CD4-positive, alpha-beta T cell treated with Interferon alpha-2 for 1 hour (primary cell): ENCODE results near the gene PSMA6.
"Not testable (repeated sequence)": the region's sequence is repeated elsewhere in the genome, so short reads cannot be mapped to it uniquely, and the experiment has no call there.

Experiments used
- DNase-seq, 2 donors: peaks; one replicate each; pipeline ENCODE4 v3.0.0-alpha.2; 2020 to 2022

The PSMA6 gene

GRCh38 chr14:35344107-35344807 is 52.1 kb downstream of the PSMA6 start:
- DNase-seq = no peak

- no peak for DNase-seq
These were observed 54.6 kb downstream of the PSMA6 start for GRCh38 chr14:35346738-35347322.

GRCh38 chr14:35347323-35348043 is 55.3 kb downstream of the PSMA6 start:
- DNase-seq = no peak

GRCh38 chr14:35348044-35348380 is 55.8 kb downstream of the PSMA6 start:
- not testable (repeated sequence) for DNase-seq

- no peak for DNase-seq
These were observed 57.5 kb downstream of the PSMA6 start for GRCh38 chr14:35349496-35350365.

- no peak for DNase-seq
These were observed 59.3 kb downstream of the PSMA6 start for GRCh38 chr14:35351497-35351896.

- no peak for DNase-seq
These were observed 59.7 kb downstream of the PSMA6 start for GRCh38 chr14:35351897-35352273.

- no peak for DNase-seq
These were observed 60.4 kb downstream of the PSMA6 start for GRCh38 chr14:35352274-35353233.

- no peak for DNase-seq
These were observed 61.4 kb downstream of the PSMA6 start for GRCh38 chr14:35353409-35354172.

- not testable (repeated sequence) for DNase-seq
These were observed 63.1 kb downstream of the PSMA6 start for GRCh38 chr14:35355235-35355634.

GRCh38 chr14:35355981-35356841 is 64.0 kb downstream of the PSMA6 start:
- no peak for DNase-seq

- DNase-seq = not testable (repeated sequence)
These were observed 67.5 kb downstream of the PSMA6 start for GRCh38 chr14:35359655-35360054.

- DNase-seq = no peak
These were observed 68.9 kb downstream of the PSMA6 start for GRCh38 chr14:35361141-35361480.

GRCh38 chr14:35362450-35362849 is 70.3 kb downstream of the PSMA6 start:
- no peak for DNase-seq

- no peak for DNase-seq
These were observed 70.8 kb downstream of the PSMA6 start for GRCh38 chr14:35362911-35363374.

- peak; percentile 25 to 80 for DNase-seq
These were observed 73.2 kb downstream of the PSMA6 start for GRCh38 chr14:35365130-35366055.

- peak in 1 of 2 donors; percentile 71 for DNase-seq
These were observed 73.9 kb downstream of the PSMA6 start for GRCh38 chr14:35366056-35366451.

GRCh38 chr14:35366521-35366976 is 74.4 kb downstream of the PSMA6 start:
- no peak for DNase-seq

- DNase-seq = no peak
These were observed 74.8 kb downstream of the PSMA6 start for GRCh38 chr14:35367056-35367372.
